GM23338 (cell line): ENCODE measurements around the gene TMEM94. TPM values are rescaled to one million over a fixed set of nuclear protein-coding genes. Genes with fewer than 3 reads are reported as not detected.

Experiments used
- ATAC-seq: fragments of 200-7000 bp; cut with Tn5 transposase; 3 replicates; pipeline ENCODE4 v1.9.1; 2020
- DNase-seq: peaks from one replicate; pipeline ENCODE4 v3.0.0-alpha.2; 2015; ENCODE audit warnings: low spot score
- H2AFZ ChIP-seq: fragments of 200-600 bp; sonication (generic); 2 replicates; pipeline ENCODE4 v1.8.0; 2016; ENCODE audit warnings: antibody characterized with exemption, mild to moderate bottlenecking, moderate library complexity
- H3F3A ChIP-seq: fragments of 200-600 bp; sonication (generic); replicated peaks from 2 replicates; pipeline ENCODE4 v1.8.0; 2017; ENCODE audit warnings: antibody characterized with exemption, mixed run types, low read depth
- H3K27ac ChIP-seq: fragments of 200-600 bp; sonication (generic); 2 replicates; pipeline ENCODE4 v1.6.1; 2016; ENCODE audit warnings: low read depth
- H3K27me3 ChIP-seq: fragments of 200-600 bp; sonication (generic); 2 replicates; pipeline ENCODE4 v1.8.0; 2016; ENCODE audit warnings: mild to moderate bottlenecking, mixed run types, moderate library complexity; ENCODE audit not compliant: insufficient read depth
- H3K36me3 ChIP-seq: fragments of 200-600 bp; sonication (generic); 2 replicates; pipeline ENCODE4 v1.8.0; 2016; ENCODE audit warnings: mild to moderate bottlenecking; ENCODE audit not compliant: insufficient read depth
- H3K4me1 ChIP-seq: fragments of 200-600 bp; sonication (generic); 2 replicates; pipeline ENCODE4 v1.8.0; 2016; ENCODE audit warnings: mild to moderate bottlenecking, moderate library complexity; ENCODE audit not compliant: insufficient read depth
- H3K4me2 ChIP-seq: fragments of 200-600 bp; sonication (generic); 2 replicates; pipeline ENCODE4 v1.7.1; 2017; ENCODE audit warnings: mixed run types
- H3K4me3 ChIP-seq: fragments of 200-600 bp; sonication (generic); 2 replicates; pipeline ENCODE4 v1.6.1; 2016; ENCODE audit warnings: mixed run types
- H3K79me2 ChIP-seq: fragments of 200-600 bp; sonication (generic); replicated peaks from 2 replicates; pipeline ENCODE4 v1.8.0; 2017; ENCODE audit warnings: mild to moderate bottlenecking; ENCODE audit not compliant: insufficient read depth
- H3K9me2 ChIP-seq: fragments of 200-600 bp; sonication (generic); 2 replicates; pipeline ENCODE4 v1.8.0; 2017; ENCODE audit not compliant: insufficient read depth
- H4K20me1 ChIP-seq: fragments of 200-600 bp; sonication (generic); replicated peaks from 2 replicates; pipeline ENCODE4 v1.8.0; 2017; ENCODE audit warnings: mild to moderate bottlenecking; ENCODE audit not compliant: insufficient read depth
- H3K27ac Mint-ChIP-seq: 2 replicates; pipeline ENCODE4 v1.8.0; 2020; ENCODE audit warnings: inconsistent platforms, mild to moderate bottlenecking, moderate library complexity, mixed read lengths
- H3K27me3 Mint-ChIP-seq: 3 replicates; pipeline ENCODE4 v1.8.0; 2022; ENCODE audit warnings: low read depth, mild to moderate bottlenecking, moderate library complexity, mixed read lengths, inconsistent platforms; ENCODE audit not compliant: insufficient read depth, poor library complexity
- H3K36me3 Mint-ChIP-seq: 3 replicates; pipeline ENCODE4 v1.8.0; 2021; ENCODE audit warnings: low read depth, mild to moderate bottlenecking, inconsistent platforms, moderate library complexity, mixed read lengths
- H3K4me1 Mint-ChIP-seq: 3 replicates; pipeline ENCODE4 v1.8.0; 2020; ENCODE audit warnings: mild to moderate bottlenecking, inconsistent platforms, mixed read lengths
- H3K4me3 Mint-ChIP-seq: 3 replicates; pipeline ENCODE4 v1.8.0; 2021; ENCODE audit warnings: moderate library complexity, mild to moderate bottlenecking, inconsistent platforms, mixed read lengths
- H3K9me3 Mint-ChIP-seq: 3 replicates; pipeline ENCODE4 v1.8.0; 2020; ENCODE audit warnings: moderate library complexity, mild to moderate bottlenecking, inconsistent platforms, mixed read lengths
- CREB1 ChIP-seq: fragments of 250-450 bp; sonication (Bioruptor Pico); IDR thresholded peaks from 2 replicates; pipeline ENCODE4 v1.5.0; 2020; ENCODE audit warnings: low read depth, mild to moderate bottlenecking, moderate library complexity
- CTCF ChIP-seq, 2 experiments: fragments of 200-600 bp in 1 of 2; sonication (generic) in 1 of 2; conservative IDR thresholded peaks; 2 replicates each; pipeline versions ENCODE4 v1.5.1 to v1.6.1; 2016 to 2017; ENCODE audit warnings: antibody characterized with exemption in 2 of 2, low read depth in 2 of 2, mild to moderate bottlenecking in 2 of 2, moderate library complexity in 1 of 2
- EZH2 ChIP-seq: fragments of 200-600 bp; sonication (generic); IDR thresholded peaks from one replicate; pipeline ENCODE4 v1.8.0; 2017; ENCODE audit warnings: antibody characterized with exemption, mild to moderate bottlenecking, low read depth; ENCODE audit not compliant: unreplicated experiment
- EZH2phosphoT487 ChIP-seq: fragments of 200-600 bp; sonication (generic); IDR thresholded peaks from one replicate; pipeline ENCODE4 v1.8.1; 2018; ENCODE audit warnings: antibody characterized with exemption; ENCODE audit not compliant: unreplicated experiment
- JUNB ChIP-seq: IDR thresholded peaks from one replicate; pipeline ENCODE4 v1.6.1; 2016; ENCODE audit warnings: antibody characterized with exemption; ENCODE audit not compliant: unreplicated experiment
- NANOG ChIP-seq: IDR thresholded peaks from 2 replicates; pipeline ENCODE4 v1.6.1; 2016; ENCODE audit warnings: antibody characterized with exemption, borderline replicate concordance
- POLR2AphosphoS5 ChIP-seq: IDR thresholded peaks from 2 replicates; pipeline ENCODE4 v1.6.1; 2016; ENCODE audit warnings: antibody characterized with exemption, low read depth
- REST ChIP-seq: IDR thresholded peaks from one replicate; pipeline ENCODE4 v1.6.1; 2018; ENCODE audit warnings: antibody characterized with exemption; ENCODE audit not compliant: unreplicated experiment
- STAT1 ChIP-seq: IDR thresholded peaks from one replicate; pipeline ENCODE4 v1.6.1; 2016; ENCODE audit warnings: antibody characterized with exemption; ENCODE audit not compliant: unreplicated experiment
- ZNF114 ChIP-seq: fragments of 250-450 bp; sonication (Bioruptor Pico); IDR thresholded peaks from 2 replicates; pipeline ENCODE4 v1.5.0; 2020; ENCODE audit warnings: mild to moderate bottlenecking, moderate library complexity
- polyA plus RNA-seq: library from polyadenylated mRNA; unstranded; fragments of >200 nt; fragmentation: Nextera tagmentation; extraction: Ambion mirVana; gene quantifications from 2 replicates; pipeline ENCODE4 v1.2.1, GENCODE V29; 2016
- total RNA-seq: library from RNA; depleted of rRNA; stranded (reverse); fragments of >200 nt; shearing (Covaris generic); gene quantifications from 2 replicates; pipeline ENCODE4 v1.2.3, GENCODE V29; 2014
- TF ChIP-seq, protein P1 (sequence below): fragments of 250-450 bp; sonication (Bioruptor Pico); IDR thresholded peaks from 2 replicates; pipeline ENCODE4 v1.5.0; 2020; ENCODE audit warnings: mild to moderate bottlenecking, moderate library complexity

TMEM94 gene
- total and polyA plus RNA-seq, 2 experiments from 2014 or later, result 24.0 to 66.0 TPM

DNA sequence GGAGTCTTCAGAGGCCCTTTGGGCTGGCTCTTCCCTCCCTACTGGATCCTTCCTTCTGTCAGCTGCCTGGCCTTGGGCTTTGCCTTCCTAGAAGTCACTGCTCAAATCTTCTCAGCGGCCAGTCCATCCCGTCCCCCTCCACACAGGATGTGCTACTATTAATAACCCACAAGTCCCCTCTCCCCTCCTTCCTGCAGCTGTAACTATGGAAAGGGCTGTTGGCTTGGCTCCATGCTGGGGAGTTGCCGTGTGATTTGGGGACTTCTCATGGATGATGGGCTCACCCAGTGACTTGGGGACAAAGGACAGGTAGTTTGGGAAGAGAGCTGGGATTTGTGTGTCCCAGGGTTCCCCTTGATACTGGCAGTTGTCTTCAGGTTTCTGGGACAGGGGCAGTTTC, 19.4 kb downstream of the TMEM94 start:
- Histone ChIP-seq H3K4me1 (peaks cover 5% of the 10 kb centered on the region; the same call in 1 of the 2 replicates), H3K9me2 (no peaks in the 10 kb centered on the region), H3F3A (no peaks in the 10 kb centered on the region), H2AFZ (no peak overlapping the region), H3K36me3 (no peaks in the 10 kb centered on the region), H3K27ac (no peak overlapping the region), H4K20me1 (no peaks in the 10 kb centered on the region; the same call in 1 of the 2 replicates), H3K4me3 (no peak overlapping the region), H3K79me2 (no peaks in the 10 kb centered on the region), H3K27me3 (no peaks in the 10 kb centered on the region), H3K4me2 (no peak overlapping the region)
- Mint-ChIP-seq H3K9me3 (no peaks in the 10 kb centered on the region), H3K27ac (no peak overlapping the region), H3K4me3 (no peak overlapping the region), H3K27me3 (peaks cover 14% of the 10 kb centered on the region), H3K4me1 (peaks cover 7% of the 10 kb centered on the region), H3K36me3 (peaks cover 11% of the 10 kb centered on the region; the same call in 2 of the 3 replicates)
- TF ChIP-seq CTCF (conservative IDR thresholded peaks at IDR 0.05; ENCODE audit: low read depth in 2 of 2) (no peak), NANOG (no peak), STAT1 (no peak), EZH2 (no peak), CREB1 (CRISPR knock-in tag) (no peak), ZNF114 (no peak), EZH2phosphoT487 (no peak), POLR2AphosphoS5 (no peak), REST (no peak), JUNB (no peak)
- TF ChIP-seq, protein P1, sequence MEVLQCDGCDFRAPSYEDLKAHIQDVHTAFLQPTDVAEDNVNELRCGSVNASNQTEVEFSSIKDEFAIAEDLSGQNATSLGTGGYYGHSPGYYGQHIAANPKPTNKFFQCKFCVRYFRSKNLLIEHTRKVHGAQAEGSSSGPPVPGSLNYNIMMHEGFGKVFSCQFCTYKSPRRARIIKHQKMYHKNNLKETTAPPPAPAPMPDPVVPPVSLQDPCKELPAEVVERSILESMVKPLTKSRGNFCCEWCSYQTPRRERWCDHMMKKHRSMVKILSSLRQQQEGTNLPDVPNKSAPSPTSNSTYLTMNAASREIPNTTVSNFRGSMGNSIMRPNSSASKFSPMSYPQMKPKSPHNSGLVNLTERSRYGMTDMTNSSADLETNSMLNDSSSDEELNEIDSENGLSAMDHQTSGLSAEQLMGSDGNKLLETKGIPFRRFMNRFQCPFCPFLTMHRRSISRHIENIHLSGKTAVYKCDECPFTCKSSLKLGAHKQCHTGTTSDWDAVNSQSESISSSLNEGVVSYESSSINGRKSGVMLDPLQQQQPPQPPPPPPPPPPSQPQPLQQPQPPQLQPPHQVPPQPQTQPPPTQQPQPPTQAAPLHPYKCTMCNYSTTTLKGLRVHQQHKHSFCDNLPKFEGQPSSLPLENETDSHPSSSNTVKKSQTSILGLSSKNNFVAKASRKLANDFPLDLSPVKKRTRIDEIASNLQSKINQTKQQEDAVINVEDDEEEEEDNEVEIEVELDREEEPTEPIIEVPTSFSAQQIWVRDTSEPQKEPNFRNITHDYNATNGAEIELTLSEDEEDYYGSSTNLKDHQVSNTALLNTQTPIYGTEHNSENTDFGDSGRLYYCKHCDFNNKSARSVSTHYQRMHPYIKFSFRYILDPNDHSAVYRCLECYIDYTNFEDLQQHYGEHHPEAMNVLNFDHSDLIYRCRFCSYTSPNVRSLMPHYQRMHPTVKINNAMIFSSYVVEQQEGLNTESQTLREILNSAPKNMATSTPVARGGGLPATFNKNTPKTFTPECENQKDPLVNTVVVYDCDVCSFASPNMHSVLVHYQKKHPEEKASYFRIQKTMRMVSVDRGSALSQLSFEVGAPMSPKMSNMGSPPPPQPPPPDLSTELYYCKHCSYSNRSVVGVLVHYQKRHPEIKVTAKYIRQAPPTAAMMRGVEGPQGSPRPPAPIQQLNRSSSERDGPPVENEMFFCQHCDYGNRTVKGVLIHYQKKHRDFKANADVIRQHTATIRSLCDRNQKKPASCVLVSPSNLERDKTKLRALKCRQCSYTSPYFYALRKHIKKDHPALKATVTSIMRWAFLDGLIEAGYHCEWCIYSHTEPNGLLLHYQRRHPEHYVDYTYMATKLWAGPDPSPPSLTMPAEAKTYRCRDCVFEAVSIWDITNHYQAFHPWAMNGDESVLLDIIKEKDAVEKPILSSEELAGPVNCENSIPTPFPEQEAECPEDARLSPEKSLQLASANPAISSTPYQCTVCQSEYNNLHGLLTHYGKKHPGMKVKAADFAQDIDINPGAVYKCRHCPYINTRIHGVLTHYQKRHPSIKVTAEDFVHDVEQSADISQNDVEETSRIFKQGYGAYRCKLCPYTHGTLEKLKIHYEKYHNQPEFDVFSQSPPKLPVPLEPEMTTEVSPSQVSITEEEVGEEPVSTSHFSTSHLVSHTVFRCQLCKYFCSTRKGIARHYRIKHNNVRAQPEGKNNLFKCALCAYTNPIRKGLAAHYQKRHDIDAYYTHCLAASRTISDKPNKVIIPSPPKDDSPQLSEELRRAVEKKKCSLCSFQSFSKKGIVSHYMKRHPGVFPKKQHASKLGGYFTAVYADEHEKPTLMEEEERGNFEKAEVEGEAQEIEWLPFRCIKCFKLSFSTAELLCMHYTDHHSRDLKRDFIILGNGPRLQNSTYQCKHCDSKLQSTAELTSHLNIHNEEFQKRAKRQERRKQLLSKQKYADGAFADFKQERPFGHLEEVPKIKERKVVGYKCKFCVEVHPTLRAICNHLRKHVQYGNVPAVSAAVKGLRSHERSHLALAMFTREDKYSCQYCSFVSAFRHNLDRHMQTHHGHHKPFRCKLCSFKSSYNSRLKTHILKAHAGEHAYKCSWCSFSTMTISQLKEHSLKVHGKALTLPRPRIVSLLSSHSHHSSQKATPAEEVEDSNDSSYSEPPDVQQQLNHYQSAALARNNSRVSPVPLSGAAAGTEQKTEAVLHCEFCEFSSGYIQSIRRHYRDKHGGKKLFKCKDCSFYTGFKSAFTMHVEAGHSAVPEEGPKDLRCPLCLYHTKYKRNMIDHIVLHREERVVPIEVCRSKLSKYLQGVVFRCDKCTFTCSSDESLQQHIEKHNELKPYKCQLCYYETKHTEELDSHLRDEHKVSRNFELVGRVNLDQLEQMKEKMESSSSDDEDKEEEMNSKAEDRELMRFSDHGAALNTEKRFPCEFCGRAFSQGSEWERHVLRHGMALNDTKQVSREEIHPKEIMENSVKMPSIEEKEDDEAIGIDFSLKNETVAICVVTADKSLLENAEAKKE (CRISPR knock-in tag), result no peak
- DNase-seq, result no peak
- ATAC-seq, result no peak
